GM12873 (cell line): ENCODE results near the gene AUTS2.

ENCODE experiments used
- CTCF ChIP-seq: IDR thresholded peaks from 2 replicates; pipeline ENCODE4 v1.5.1; 2012; ENCODE audit warnings: low read depth, mild to moderate bottlenecking, moderate library complexity, low read length, control low read depth; ENCODE audit not compliant: insufficient read depth; ENCODE audit errors: missing control alignments

The AUTS2 gene

DNA sequence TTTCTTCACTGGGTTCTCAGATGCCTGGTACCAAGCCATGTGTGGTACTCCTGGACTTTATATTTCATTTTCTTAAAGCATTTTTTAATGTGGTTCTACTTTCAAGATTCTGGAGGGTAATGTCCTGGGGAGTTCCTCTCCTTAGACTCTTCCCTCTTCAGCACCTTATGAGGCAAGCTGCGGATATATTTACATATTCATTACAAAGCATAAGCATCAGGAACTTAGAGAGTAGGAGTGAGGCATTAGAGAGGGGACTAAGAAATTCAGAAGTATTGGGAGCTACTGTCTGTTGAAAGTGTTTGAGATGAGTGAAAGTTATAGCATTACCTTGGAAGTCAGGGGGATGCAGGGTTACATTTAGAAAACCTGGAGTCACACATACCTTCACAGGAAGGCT is 20.8 kb downstream of the AUTS2 start:
- no peak for TF ChIP-seq CTCF

GRCh38 chr7:69619635-69620034 is 21.4 kb downstream of the AUTS2 start:
- no peak for TF ChIP-seq CTCF

- TF ChIP-seq CTCF, result no peak
Observed at GRCh38 chr7:69620063-69620462, 21.8 kb downstream of the AUTS2 start.

GRCh38 chr7:69620650-69621049 is 22.4 kb downstream of the AUTS2 start:
- no peak for TF ChIP-seq CTCF

DNA sequence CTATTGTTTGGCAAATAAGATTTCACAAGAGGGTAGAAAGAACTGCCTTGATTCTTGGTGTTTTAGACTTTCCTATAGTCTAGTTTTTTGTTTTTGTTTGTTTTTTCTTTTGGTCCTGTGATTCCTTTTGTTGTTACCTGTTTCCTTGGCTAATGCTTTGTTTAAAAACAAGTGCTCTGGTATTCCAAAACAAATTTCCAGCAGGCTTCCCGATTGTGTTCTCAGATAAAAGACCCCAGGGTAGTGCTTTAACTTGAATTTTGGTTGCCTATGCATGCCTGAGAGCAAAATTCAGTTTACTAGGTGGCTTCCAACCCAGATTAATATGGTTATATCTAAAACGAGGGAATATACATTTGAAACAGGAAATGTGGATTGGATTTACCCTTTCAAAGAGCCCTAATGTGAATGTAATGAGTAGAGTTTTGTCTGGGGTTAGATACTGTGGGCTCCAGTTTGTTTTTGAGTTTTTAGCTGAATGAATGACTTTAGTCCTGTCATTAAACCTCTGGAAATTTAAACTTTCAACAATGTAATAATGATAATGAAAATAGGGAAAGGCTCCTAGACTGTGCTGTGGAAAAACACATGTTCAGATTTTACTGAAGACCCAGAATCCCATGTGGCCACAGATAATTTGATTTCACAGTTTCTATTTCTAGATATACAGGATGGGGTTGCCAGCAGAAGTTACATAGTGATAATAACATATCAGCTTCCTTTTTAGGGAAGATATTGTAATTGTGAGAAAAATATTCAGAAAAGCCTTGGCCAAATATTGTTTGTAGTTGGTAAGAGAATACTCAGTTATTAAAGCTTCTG is 23.9 kb downstream of the AUTS2 start:
- no peak for TF ChIP-seq CTCF

GRCh38 chr7:69622960-69623359 is 24.7 kb downstream of the AUTS2 start:
- no peak for TF ChIP-seq CTCF

DNA sequence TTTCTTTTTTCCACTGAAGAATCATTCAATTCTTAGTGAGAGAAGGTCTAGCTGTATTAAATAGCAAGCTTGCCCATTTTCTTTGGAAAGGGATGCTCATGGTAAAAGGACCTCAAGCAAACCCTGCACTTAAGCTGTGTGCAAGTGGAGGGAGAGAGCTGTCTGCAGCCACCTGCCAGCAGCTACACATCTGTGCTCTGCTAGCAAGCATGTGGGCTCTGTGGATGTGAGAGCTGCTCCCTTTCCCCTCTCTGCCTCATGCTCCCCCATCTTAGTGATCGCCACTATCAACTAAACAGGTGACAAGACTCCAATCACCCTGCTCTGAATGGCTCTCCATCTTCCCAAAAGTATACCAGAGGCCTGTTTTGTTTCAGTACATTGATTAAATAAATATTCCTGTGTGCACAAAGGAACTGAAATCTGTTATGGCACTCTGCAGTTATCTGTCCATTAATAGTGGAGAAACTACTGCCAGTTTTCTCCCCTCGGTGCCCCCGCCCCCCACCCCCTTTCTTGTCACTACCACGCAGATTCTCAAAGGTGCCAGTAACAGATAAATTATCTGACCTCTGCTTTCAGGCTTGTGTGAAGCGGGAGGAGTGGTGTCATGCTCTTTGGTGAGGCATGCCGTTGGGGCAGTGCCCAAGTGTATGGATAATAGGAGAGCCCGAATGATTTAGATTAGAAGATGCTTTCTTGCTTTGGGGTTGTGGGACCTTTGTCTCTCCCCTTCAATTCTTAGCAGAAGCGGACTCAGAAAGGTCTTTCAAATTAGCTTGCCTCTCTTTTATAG is 26.4 kb downstream of the AUTS2 start:
- TF ChIP-seq CTCF, result no peak
